ENCODE results near the gene BCO1. TPM values are rescaled to one million over a fixed set of nuclear protein-coding genes. Genes with fewer than 3 reads are reported as not detected.

Gene BCO1
- total and polyA plus RNA-seq, 7 donors = 0.83 to 6.2 (median 3.0) TPM; not detected in 1

DNA sequence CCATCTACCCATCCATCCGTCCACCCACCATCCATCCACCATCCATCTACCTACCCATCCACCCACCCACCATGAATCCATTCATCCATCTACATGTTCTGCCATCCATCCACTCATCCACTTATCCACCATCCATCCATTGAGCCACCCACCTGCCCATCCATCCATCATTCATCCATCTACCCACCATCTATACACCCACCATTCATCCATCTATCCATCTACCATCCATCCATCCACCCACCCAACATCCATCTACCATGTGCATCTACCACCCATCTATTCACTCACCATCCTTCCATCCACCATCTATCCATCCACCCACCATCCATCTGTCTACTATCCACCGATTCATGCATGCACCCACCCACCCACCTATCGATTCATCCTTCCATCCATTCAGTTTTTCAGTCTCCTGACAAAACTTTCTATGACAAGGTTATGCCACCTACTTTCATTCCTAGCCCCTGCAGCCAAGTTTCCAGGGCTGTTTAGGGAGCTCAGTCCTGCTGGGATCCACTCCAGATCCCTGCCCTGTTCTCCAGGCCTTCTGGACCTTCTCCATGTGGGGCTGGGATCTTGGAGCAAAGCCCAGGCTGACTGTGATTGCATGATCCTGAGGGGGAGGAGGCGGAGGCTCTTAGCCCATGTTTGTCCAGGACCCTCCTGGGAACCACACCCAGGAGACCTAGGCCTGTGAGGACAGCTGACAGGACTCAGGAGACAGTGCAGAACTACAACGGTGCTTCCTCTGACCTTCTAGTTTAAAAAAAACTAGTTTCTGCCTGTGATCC, 27.4 kb downstream of the BCO1 start:
- peak in 1 of 4 donors; percentile 63 for TF ChIP-seq EP300 (IDR thresholded peaks at IDR 0.05)
- TF ChIP-seq, protein P1, sequence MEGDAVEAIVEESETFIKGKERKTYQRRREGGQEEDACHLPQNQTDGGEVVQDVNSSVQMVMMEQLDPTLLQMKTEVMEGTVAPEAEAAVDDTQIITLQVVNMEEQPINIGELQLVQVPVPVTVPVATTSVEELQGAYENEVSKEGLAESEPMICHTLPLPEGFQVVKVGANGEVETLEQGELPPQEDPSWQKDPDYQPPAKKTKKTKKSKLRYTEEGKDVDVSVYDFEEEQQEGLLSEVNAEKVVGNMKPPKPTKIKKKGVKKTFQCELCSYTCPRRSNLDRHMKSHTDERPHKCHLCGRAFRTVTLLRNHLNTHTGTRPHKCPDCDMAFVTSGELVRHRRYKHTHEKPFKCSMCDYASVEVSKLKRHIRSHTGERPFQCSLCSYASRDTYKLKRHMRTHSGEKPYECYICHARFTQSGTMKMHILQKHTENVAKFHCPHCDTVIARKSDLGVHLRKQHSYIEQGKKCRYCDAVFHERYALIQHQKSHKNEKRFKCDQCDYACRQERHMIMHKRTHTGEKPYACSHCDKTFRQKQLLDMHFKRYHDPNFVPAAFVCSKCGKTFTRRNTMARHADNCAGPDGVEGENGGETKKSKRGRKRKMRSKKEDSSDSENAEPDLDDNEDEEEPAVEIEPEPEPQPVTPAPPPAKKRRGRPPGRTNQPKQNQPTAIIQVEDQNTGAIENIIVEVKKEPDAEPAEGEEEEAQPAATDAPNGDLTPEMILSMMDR (IDR thresholded peaks at IDR 0.05) = no peak
- TF ChIP-seq POLR2AphosphoS5 (IDR thresholded peaks at IDR 0.05) = peak; percentile 58 to 87 (median 82)
- TF ChIP-seq POLR2A (IDR thresholded peaks at IDR 0.05) = no peak
- Histone ChIP-seq H3K27me3 (no peaks in the 10 kb centered on the region), H3K27ac (peak overlapping the region in 3 of 4 donors; percentile 76 to 78 (median 77)), H3K4me3 (no peak overlapping the region), H3K9me3 (no peaks in the 10 kb centered on the region), H3K36me3 (no peaks in the 10 kb centered on the region), H3K4me1 (peaks cover 0 to 46% (median 35%) of the 10 kb centered on the region in 4 donors)
- DNase-seq = peak; percentile 95
- intact Hi-C loops (cut with DNase I) = loop anchor here (2.0 kb wide), 2 partner anchors 27 to 49 kb away; partner anchors contain the start of genes BCO1 and GAN
- 59 to 78% methylated on average over 5 of the region's 5 CpGs for WGBS, 2 donors

DNA sequence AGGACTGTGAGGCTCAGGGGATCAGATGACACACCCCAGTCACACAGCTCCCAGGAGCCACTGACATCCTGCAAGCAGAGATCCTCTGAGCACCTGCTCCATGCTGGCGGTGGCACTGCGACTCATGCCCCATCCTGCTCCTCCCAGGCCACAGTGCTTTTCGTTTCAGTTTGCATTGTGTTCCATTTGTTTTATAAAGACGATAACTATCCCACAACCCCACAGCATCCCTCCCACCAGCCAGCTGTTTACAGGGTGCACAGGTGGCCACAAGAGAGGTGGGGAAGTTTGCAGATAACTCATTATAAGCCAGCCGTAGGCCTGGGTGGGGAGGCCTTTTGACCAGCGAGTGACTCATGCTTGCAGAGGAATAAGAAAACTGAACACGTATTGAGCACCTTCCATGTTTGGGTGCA, 28.2 kb downstream of the BCO1 start:
- Histone ChIP-seq H3K27ac (peak overlapping the region in 3 of 4 donors; percentile 76 to 78 (median 77)), H3K9me3 (no peaks in the 10 kb centered on the region), H3K4me3 (no peak overlapping the region), H3K4me1 (peaks cover 0 to 46% (median 35%) of the 10 kb centered on the region in 4 donors), H3K27me3 (no peaks in the 10 kb centered on the region), H3K36me3 (no peaks in the 10 kb centered on the region)
- DNase-seq = no peak
- TF ChIP-seq, protein P1 (IDR thresholded peaks at IDR 0.05) = no peak
- no peak for TF ChIP-seq EP300 (IDR thresholded peaks at IDR 0.05)
- TF ChIP-seq POLR2A (IDR thresholded peaks at IDR 0.05) = no peak
- TF ChIP-seq POLR2AphosphoS5 (IDR thresholded peaks at IDR 0.05) = no peak
- WGBS, 2 donors = 8 to 36% methylated on average over 7 of the region's 7 CpGs
- intact Hi-C loops (cut with DNase I) = no loop called here

DNA sequence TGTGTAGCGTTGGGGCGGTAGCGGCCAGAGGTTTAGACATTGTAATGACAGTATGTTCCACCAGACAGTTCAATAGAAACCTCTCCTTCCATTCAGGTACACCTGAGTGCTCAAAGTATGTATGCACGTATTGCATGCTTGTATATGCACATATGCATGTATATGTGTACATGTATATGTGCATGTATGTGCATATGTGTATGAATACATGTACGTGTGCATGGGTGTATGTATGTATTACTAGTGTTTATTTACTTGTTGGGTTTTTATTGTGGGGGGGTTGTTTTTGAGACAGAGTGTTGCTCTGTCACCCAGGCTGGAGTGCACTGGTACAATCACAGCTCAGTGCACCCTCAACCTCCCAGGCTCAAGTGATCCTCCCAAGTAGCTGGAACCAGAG, 30.0 kb downstream of the BCO1 start:
- Histone ChIP-seq H3K27ac (no peak overlapping the region), H3K9me3 (no peaks in the 10 kb centered on the region), H3K27me3 (no peaks in the 10 kb centered on the region), H3K4me3 (no peak overlapping the region), H3K4me1 (peaks cover 0 to 57% (median 44%) of the 10 kb centered on the region in 4 donors), H3K36me3 (no peaks in the 10 kb centered on the region)
- intact Hi-C loops (cut with DNase I) = no loop called here
- WGBS, 2 donors = 97% methylated on average over 5 of the region's 5 CpGs
- TF ChIP-seq POLR2AphosphoS5 (IDR thresholded peaks at IDR 0.05) (no peak), POLR2A (IDR thresholded peaks at IDR 0.05) (no peak), EP300 (IDR thresholded peaks at IDR 0.05) (no peak)
- TF ChIP-seq, protein P1 (IDR thresholded peaks at IDR 0.05) = no peak
- no peak for DNase-seq

DNA sequence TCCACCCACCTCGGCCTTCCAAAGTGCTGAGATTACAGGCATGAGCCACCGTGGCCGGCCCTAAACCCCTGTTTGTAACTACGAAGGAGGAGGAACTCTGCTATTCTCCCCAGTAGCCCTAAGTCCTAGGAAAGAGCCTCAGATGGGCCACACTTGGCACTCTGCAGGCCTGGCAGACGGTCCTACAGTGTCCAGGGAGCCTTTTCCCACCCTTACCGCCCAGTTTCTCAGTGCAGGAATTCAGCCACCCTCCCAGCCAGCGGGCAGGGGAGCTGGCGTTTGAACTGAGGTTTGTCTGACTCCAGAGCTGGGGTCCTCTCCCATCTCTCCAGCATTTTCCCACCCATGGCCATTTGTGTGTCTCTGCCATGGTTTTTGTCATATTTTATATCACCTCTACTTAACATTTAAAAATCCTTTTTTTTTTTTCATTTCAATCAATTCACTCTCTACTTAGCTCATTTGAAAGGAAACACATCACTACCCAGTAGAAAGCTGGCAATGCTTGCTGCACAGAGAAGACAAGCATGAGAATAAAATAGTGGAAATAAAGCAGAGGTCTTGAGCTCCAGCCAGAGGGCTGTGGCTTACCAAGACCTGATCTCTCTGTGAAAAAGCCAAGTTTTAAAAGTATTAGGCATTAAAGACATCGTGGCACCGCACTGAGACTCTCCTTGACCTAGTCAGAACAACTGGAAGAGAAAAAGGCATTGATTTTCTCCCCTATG, 34.9 kb downstream of the BCO1 start:
- Histone ChIP-seq H3K36me3 (no peaks in the 10 kb centered on the region), H3K4me3 (no peak overlapping the region), H3K27ac (peak overlapping the region in 3 of 4 donors; percentile 84 to 87 (median 85)), H3K4me1 (peaks cover 0 to 29% (median 21%) of the 10 kb centered on the region in 4 donors), H3K27me3 (no peaks in the 10 kb centered on the region), H3K9me3 (no peaks in the 10 kb centered on the region)
- 70 to 72% methylated on average over 10 of the region's 10 CpGs for WGBS, 2 donors
- intact Hi-C loops (cut with DNase I) = loop anchor here (2.0 kb wide), 1 partner anchor 47 kb away; no protein-coding TSS in a partner anchor
- DNase-seq = peak; percentile 70
- TF ChIP-seq EP300 (IDR thresholded peaks at IDR 0.05) (peak in 3 of 4 donors; percentile 40 to 43 (median 42)), POLR2AphosphoS5 (IDR thresholded peaks at IDR 0.05) (peak; percentile 56 to 79 (median 74))
- TF ChIP-seq, protein P1 (IDR thresholded peaks at IDR 0.05) = no peak

Data from sigmoid colon (tissue), 7 donors.